Measurements from ENCODE around the gene FNBP1. TPM values are rescaled to one million over a fixed set of nuclear protein-coding genes. Genes with fewer than 3 reads are reported as not detected.
"Not testable (repeated sequence)": the region's sequence is repeated elsewhere in the genome, so short reads cannot be mapped to it uniquely, and the experiment has no call there.

FNBP1 gene
- total RNA-seq, 1 donor: 44.4 TPM

- no peak for DNase-seq (ENCODE audit: low read depth)
- no peak overlapping the region for H3K4me3 ChIP-seq (ENCODE audit: low read depth, low read length)
- TF ChIP-seq CTCF (IDR thresholded peaks at IDR 0.05; ENCODE audit: insufficient read depth, low read length): no peak
Observed at GRCh38 chr9:130015353-130016019, 27.5 kb downstream of the FNBP1 start.

- no peak for TF ChIP-seq CTCF (IDR thresholded peaks at IDR 0.05; ENCODE audit: insufficient read depth, low read length)
- no peak for DNase-seq (ENCODE audit: low read depth)
- H3K4me3 ChIP-seq (ENCODE audit: low read depth, low read length): no peak overlapping the region
Observed at GRCh38 chr9:130013326-130013725, 29.7 kb downstream of the FNBP1 start.

- H3K4me3 ChIP-seq (ENCODE audit: low read depth, low read length): no peak overlapping the region
- DNase-seq (ENCODE audit: low read depth): no peak
- TF ChIP-seq CTCF (IDR thresholded peaks at IDR 0.05; ENCODE audit: insufficient read depth, low read length): no peak
Observed at GRCh38 chr9:130010151-130010988, 32.6 kb downstream of the FNBP1 start.

- H3K4me3 ChIP-seq (ENCODE audit: low read depth, low read length); DNase-seq (ENCODE audit: low read depth): not testable (repeated sequence)
Observed at GRCh38 chr9:130009546-130009945, 33.4 kb downstream of the FNBP1 start.

GRCh38 chr9:130008538-130008937 lies 34.5 kb downstream of the FNBP1 start:
- DNase-seq (ENCODE audit: low read depth): no peak
- no peak for TF ChIP-seq CTCF (IDR thresholded peaks at IDR 0.05; ENCODE audit: insufficient read depth, low read length)
- H3K4me3 ChIP-seq (ENCODE audit: low read depth, low read length): no peak overlapping the region

GRCh38 chr9:130006952-130007351 lies 36.0 kb downstream of the FNBP1 start:
- not testable (repeated sequence) for DNase-seq (ENCODE audit: low read depth); H3K4me3 ChIP-seq (ENCODE audit: low read depth, low read length)

GRCh38 chr9:130003943-130004552 lies 38.9 kb downstream of the FNBP1 start:
- no peak overlapping the region for H3K4me3 ChIP-seq (ENCODE audit: low read depth, low read length)
- no peak for DNase-seq (ENCODE audit: low read depth)
- TF ChIP-seq CTCF (IDR thresholded peaks at IDR 0.05; ENCODE audit: insufficient read depth, low read length): no peak
